Activated naive CD4-positive, alpha-beta T cell treated with anti-CD3 and anti-CD28 coated beads, Interleukin-2, amount 50 U/mL, for 16 hours (primary cell): ENCODE results near the gene KRTAP21-1.
"Not testable (repeated sequence)": the region's sequence is repeated elsewhere in the genome, so short reads cannot be mapped to it uniquely, and the experiment has no call there.

Experiments used
- DNase-seq: peaks from one replicate; pipeline ENCODE4 v3.0.0-alpha.2; 2020

The KRTAP21-1 gene

GRCh38 chr21:30755328-30755727 is at the start of gene KRTAP21-1:
Gene KRTAP21-1, minus strand, starts transcription at chr21:30755428. Its CDS starts 50 bp downstream, at chr21:30755378.
- DNase-seq = not testable (repeated sequence)

GRCh38 chr21:30800605-30801004 is 45.4 kb upstream of the KRTAP21-1 start:
- DNase-seq = no peak

- DNase-seq = no peak
Observed at GRCh38 chr21:30793581-30794314, 38.5 kb upstream of the KRTAP21-1 start.

- no peak for DNase-seq
Observed at GRCh38 chr21:30779249-30779648, 24.0 kb upstream of the KRTAP21-1 start.

- DNase-seq = no peak
Observed at GRCh38 chr21:30769724-30770431, 14.7 kb upstream of the KRTAP21-1 start.

- DNase-seq = no peak
Observed at GRCh38 chr21:30760776-30761175, 5.5 kb upstream of the KRTAP21-1 start.

- no peak for DNase-seq
Observed at GRCh38 chr21:30758306-30758705, 3.1 kb upstream of the KRTAP21-1 start.

GRCh38 chr21:30747159-30747558 is 8.1 kb downstream of the KRTAP21-1 start, which contains the start of gene KRTAP21-2:
Gene KRTAP21-2, minus strand, starts transcription at chr21:30747259. Its CDS starts 57 bp downstream, at chr21:30747202.
- DNase-seq = no peak

GRCh38 chr21:30740462-30740861 is 14.8 kb downstream of the KRTAP21-1 start:
- DNase-seq = no peak

- no peak for DNase-seq
Observed at GRCh38 chr21:30733026-30733425, 22.2 kb downstream of the KRTAP21-1 start.

GRCh38 chr21:30726726-30727125 is 28.5 kb downstream of the KRTAP21-1 start:
- DNase-seq = no peak

- DNase-seq = no peak
Observed at GRCh38 chr21:30719401-30719800, 35.8 kb downstream of the KRTAP21-1 start.

- DNase-seq = no peak
Observed at GRCh38 chr21:30718239-30718909, 36.9 kb downstream of the KRTAP21-1 start, which contains the start of gene KRTAP21-3. Gene KRTAP21-3, minus strand, starts transcription at chr21:30718777. Its CDS starts 18 bp downstream, at chr21:30718759.

- no peak for DNase-seq
Observed at GRCh38 chr21:30717105-30717504, 38.1 kb downstream of the KRTAP21-1 start.

GRCh38 chr21:30714946-30715345 is 40.3 kb downstream of the KRTAP21-1 start:
- no peak for DNase-seq

GRCh38 chr21:30714456-30714855 is 40.8 kb downstream of the KRTAP21-1 start:
- DNase-seq = no peak

- no peak for DNase-seq
Observed at GRCh38 chr21:30713766-30714165, 41.5 kb downstream of the KRTAP21-1 start.

- DNase-seq = peak; percentile 39
Observed at GRCh38 chr21:30710499-30710898, 44.7 kb downstream of the KRTAP21-1 start.

- DNase-seq = no peak
Observed at GRCh38 chr21:30707409-30707808, 47.8 kb downstream of the KRTAP21-1 start.
